ENCODE results near the gene BOC. TPM values are rescaled to one million over a fixed set of nuclear protein-coding genes. Genes with fewer than 3 reads are reported as not detected.
A peak's percentile ranks its signal among the peaks of the same experiment; 100 is the strongest.

BOC gene
- total and polyA plus RNA-seq, 8 donors = 6.0 to 34.8 (median 27.4) TPM

DNA sequence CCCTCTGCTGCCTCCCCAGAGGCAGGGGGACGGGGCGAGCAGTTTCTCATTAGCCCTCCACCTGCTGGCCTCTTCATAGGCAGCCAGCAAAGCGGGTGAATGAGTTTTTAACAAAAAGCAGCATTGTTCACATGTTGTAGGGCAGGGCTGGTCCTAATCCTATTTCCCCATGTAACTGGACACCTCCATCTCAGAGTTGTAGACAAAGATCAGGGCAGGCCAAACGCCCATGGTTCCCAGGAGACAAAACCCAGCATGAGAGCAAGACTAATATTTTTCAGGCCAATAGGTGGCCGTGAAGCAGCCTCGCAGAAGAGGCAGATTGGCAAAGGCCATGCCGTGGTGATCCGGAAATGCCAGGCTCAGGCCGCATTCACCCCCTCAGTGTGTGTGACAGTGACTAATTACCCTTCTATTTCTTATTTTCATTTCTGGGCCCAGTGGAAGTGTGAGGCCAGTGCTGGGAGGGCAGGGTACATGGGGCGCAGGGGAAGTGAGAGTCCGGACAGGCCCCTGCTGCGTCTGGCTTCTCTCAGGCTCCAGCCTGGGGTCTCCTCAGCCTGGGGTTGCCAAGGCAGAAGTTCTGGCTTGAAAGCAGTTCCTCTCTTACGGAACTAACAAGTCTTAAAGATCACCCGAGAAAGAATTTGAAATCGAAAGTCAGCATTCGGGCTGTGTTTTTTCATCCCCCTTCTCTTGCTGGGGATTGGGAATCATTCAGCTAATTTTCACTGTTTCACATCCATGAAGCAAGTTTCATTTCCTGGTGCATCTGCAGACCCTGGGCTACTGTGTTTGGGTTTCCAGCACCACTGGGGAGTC is 64.8 kb downstream of the BOC start:
- Histone ChIP-seq H3K27me3 (no peaks in the 10 kb centered on the region), H3K36me3 (no peaks in the 10 kb centered on the region), H3K9me3 (no peaks in the 10 kb centered on the region), H3K4me1 (peaks cover 3 to 7% of the 10 kb centered on the region in 2 donors), H3K27ac (peak overlapping the region; percentile 34 to 67), H3K4me3 (no peak overlapping the region)
- ATAC-seq (peak; percentile 60), DNase-seq (peak in 1 of 4 donors; percentile 37)
- intact Hi-C loops (cut with DNase I) = no loop called here
- TF ChIP-seq, protein P1, sequence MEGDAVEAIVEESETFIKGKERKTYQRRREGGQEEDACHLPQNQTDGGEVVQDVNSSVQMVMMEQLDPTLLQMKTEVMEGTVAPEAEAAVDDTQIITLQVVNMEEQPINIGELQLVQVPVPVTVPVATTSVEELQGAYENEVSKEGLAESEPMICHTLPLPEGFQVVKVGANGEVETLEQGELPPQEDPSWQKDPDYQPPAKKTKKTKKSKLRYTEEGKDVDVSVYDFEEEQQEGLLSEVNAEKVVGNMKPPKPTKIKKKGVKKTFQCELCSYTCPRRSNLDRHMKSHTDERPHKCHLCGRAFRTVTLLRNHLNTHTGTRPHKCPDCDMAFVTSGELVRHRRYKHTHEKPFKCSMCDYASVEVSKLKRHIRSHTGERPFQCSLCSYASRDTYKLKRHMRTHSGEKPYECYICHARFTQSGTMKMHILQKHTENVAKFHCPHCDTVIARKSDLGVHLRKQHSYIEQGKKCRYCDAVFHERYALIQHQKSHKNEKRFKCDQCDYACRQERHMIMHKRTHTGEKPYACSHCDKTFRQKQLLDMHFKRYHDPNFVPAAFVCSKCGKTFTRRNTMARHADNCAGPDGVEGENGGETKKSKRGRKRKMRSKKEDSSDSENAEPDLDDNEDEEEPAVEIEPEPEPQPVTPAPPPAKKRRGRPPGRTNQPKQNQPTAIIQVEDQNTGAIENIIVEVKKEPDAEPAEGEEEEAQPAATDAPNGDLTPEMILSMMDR (IDR thresholded peaks at IDR 0.05) = no peak

DNA sequence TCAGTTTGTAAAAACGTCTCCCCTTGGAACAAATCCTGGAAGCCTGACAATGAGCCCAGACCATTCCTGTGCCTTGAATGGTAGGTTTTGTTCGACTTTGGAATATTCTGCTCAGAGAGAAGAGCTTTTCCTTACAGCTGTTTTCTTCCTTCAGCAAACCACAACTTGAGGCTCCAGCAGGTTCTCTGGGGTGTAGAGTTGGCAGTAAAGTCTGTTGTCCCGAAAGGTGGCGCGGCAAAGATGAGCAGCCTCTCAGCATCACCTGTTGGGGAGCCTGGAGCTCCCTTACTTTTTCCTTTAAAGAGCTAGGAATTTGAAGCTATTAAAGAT is 65.4 kb downstream of the BOC start:
- TF ChIP-seq, protein P1 (IDR thresholded peaks at IDR 0.05) = no peak
- intact Hi-C loops (cut with DNase I) = no loop called here
- Histone ChIP-seq H3K4me1 (peaks cover 3 to 7% of the 10 kb centered on the region in 2 donors), H3K36me3 (no peaks in the 10 kb centered on the region), H3K27ac (peak overlapping the region; percentile 34 to 67), H3K4me3 (no peak overlapping the region), H3K27me3 (no peaks in the 10 kb centered on the region), H3K9me3 (no peaks in the 10 kb centered on the region)
- ATAC-seq (no peak), DNase-seq (no peak)

GRCh38 chr3:113277414-113277813 is 66.1 kb downstream of the BOC start:
- Histone ChIP-seq H3K27me3 (no peaks in the 10 kb centered on the region), H3K9me3 (no peaks in the 10 kb centered on the region), H3K4me1 (peaks cover 3 to 7% of the 10 kb centered on the region in 2 donors), H3K27ac (no peak overlapping the region), H3K4me3 (no peak overlapping the region), H3K36me3 (no peaks in the 10 kb centered on the region)
- intact Hi-C loops (cut with DNase I) = no loop called here
- DNase-seq (no peak), ATAC-seq (no peak)
- TF ChIP-seq, protein P1 (IDR thresholded peaks at IDR 0.05) = no peak

- H3K4me3 ChIP-seq = no peak overlapping the region
- intact Hi-C loops (cut with DNase I) = no loop called here
Measured at GRCh38 chr3:113277941-113278598, 66.7 kb downstream of the BOC start.

DNA sequence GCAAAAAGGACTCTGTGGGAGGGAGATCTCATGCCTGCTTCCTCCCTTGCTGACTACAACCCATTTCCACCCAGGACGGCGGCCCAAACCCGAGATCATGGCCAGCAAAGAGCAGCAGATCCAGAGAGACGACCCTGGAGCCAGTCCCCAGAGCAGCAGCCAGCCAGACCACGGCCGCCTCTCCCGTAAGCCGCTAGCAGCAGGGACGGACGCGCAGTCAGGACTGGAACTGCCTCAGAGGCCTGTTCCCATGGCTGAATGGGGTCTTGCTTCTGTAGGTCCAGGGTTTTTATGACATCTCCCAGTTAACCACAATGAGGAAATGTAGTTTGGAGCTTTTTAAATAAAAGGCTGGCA is 67.2 kb downstream of the BOC start:
- TF ChIP-seq, protein P1 (IDR thresholded peaks at IDR 0.05) = no peak
- DNase-seq = no peak
- no peak for ATAC-seq
- intact Hi-C loops (cut with DNase I) = no loop called here
- H3K27me3 ChIP-seq = no peaks in the 10 kb centered on the region
- no peak overlapping the region for H3K27ac ChIP-seq
- peaks cover 3 to 7% of the 10 kb centered on the region in 2 donors for H3K4me1 ChIP-seq
- no peak overlapping the region for H3K4me3 ChIP-seq
- H3K9me3 ChIP-seq = no peaks in the 10 kb centered on the region
- H3K36me3 ChIP-seq = no peaks in the 10 kb centered on the region

More at GRCh38 chr3:113277941-113278598, 66.7 kb downstream of the BOC start:
- ATAC-seq = no peak
- H3K27ac ChIP-seq = no peak overlapping the region
- TF ChIP-seq, protein P1 (IDR thresholded peaks at IDR 0.05) = no peak
- no peak for DNase-seq
- H3K9me3 ChIP-seq = no peaks in the 10 kb centered on the region
- no peaks in the 10 kb centered on the region for H3K27me3 ChIP-seq
- peaks cover 3 to 7% of the 10 kb centered on the region in 2 donors for H3K4me1 ChIP-seq
- no peaks in the 10 kb centered on the region for H3K36me3 ChIP-seq

Data from left lung (tissue), 10 donors.